ENCODE measurements around the gene MAST4. TPM values are rescaled to one million over a fixed set of nuclear protein-coding genes. Genes with fewer than 3 reads are reported as not detected.

MAST4 gene
- total RNA-seq, 1 donor from 2014 or later: 36.3 TPM

GRCh38 chr5:66987949-66988838 lies 392.0 kb downstream of the MAST4 start:
- DNase-seq (ENCODE audit: low read depth, low spot score): no peak

DNA sequence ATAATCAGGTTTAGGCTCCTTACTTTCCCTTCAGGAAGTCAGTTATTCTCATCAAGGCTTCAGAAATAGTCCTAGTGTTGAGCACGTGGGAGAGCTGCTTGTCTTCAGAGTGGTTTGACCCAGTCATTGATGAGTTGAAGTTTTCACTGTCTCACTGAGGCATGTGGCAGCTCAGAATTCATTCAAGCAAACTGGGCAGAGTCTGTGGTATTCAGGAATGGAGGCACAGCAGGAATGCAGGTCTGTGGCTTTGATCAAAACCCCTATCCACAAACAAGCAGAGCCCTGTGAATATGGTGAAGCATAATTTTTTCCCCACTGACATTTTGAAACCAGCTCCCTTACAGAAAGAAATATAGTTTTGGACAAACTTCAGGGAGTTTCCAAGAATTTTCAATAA lies 393.1 kb downstream of the MAST4 start:
- DNase-seq (ENCODE audit: low read depth, low spot score): no peak

- no peak for DNase-seq (ENCODE audit: low read depth, low spot score)
Observed at GRCh38 chr5:66989781-66990180, 393.6 kb downstream of the MAST4 start.

GRCh38 chr5:66991746-66992145 lies 395.6 kb downstream of the MAST4 start:
- no peak for DNase-seq (ENCODE audit: low read depth, low spot score)

- DNase-seq (ENCODE audit: low read depth, low spot score): no peak
Observed at GRCh38 chr5:66992547-66992946, 396.4 kb downstream of the MAST4 start.

GRCh38 chr5:66993448-66993847 lies 397.3 kb downstream of the MAST4 start:
- DNase-seq (ENCODE audit: low read depth, low spot score): no peak

- DNase-seq (ENCODE audit: low read depth, low spot score): no peak
Observed at GRCh38 chr5:66993882-66994281, 397.7 kb downstream of the MAST4 start.

DNA sequence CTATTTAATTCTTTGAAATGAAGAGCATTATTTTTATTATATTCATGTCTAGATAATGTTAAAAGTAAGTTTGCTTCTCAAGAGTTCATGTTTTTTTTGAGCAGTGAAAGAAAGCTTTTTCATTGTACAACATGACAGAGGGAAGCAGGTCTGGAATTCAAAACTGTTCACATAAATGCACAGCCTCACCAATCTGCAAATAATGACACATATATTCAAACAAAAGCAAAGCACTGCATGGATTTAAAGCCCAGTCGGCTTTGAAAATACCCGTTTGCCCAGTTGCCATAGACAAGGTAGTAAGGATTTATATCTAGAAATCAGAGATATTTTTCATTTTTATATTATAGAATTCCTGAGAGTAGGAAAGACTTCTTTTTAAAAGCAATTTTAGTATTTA lies 398.6 kb downstream of the MAST4 start:
- DNase-seq (ENCODE audit: low read depth, low spot score): no peak

DNA sequence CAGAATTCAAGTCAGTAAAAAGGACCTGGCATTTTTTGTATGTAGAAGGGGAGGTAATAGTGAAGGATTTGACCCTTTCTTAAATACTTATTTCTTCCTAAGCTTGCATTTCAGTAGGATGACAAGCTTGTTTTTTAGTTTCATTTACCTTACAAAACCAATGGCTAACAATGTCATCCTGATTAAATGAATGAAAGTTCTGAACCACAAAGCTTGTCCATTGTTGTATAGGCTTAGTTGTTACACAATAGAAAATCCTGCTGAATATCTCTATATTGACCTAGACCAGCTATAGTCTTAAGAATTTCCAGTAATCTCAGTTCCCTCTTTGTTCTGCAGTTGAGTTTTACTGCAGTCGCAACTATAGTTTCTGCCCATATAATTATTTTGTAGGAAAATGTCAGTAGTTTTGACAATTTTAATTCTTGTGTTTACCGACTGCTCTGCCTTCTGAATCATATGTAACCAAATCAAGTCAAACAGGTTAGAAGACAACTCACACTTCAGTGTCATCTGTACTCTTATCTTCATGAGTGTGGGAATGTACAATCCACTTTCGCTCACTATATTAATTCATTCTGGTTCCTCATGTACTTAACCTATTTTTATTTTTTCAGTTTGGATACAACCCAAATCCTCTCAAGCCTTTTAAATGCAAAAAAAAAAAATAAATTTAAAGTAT lies 404.7 kb downstream of the MAST4 start:
- DNase-seq (ENCODE audit: low read depth, low spot score): no peak

- no peak for DNase-seq (ENCODE audit: low read depth, low spot score)
Observed at GRCh38 chr5:67002832-67003684, 406.9 kb downstream of the MAST4 start.

DNA sequence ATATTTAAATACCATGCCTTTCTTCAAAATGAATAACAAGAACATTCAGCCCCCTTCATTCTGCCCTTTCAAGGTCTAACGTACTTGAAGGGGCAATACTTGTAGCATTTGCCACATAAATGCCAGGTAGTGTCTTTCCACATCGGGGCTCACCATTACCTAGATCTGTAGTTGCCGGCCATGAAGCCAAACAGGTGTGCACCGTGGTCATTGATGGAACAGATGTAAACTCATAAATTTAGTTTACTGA lies 407.4 kb downstream of the MAST4 start:
- no peak for DNase-seq (ENCODE audit: low read depth, low spot score)

DNA sequence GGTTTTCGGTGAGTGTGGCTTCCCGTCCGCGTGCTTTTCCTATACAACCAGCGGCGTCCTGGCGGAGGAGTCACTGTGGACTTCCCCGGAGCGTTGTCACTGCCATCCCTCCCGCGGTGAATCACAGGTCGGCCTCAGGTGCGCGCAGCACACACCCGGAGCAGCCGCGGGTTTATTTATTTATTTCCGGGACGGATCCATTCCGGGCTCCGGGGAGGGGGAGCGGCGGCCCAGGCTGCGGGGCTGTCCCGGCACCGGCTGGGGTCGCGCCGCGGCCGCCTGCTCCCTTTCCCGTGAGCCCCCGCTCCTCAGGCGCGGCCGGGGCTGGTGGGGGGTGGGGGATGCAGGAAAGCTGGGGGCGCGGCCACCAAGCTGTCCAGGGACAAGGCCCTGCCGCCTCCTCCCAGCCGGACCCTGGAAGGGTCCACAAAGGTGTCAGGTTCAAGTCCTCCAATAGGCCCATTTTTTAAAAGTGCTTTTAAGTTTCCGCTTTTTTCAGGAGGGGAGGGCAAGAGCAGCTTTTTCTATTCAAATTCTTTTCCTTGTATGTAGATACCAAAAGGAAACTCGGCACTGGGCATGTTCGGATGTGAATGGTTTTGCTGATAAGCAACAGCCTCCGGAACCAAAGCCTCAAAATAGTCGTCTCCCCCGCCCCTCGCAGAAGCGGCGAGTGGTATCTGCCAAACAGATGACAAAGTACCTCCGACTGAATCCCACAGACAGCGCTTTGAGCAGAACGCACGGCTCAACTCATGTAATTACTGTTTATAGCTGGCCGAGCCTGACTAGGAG lies 407.9 kb downstream of the MAST4 start:
- DNase-seq (ENCODE audit: low read depth, low spot score): peak; percentile 97

DNA sequence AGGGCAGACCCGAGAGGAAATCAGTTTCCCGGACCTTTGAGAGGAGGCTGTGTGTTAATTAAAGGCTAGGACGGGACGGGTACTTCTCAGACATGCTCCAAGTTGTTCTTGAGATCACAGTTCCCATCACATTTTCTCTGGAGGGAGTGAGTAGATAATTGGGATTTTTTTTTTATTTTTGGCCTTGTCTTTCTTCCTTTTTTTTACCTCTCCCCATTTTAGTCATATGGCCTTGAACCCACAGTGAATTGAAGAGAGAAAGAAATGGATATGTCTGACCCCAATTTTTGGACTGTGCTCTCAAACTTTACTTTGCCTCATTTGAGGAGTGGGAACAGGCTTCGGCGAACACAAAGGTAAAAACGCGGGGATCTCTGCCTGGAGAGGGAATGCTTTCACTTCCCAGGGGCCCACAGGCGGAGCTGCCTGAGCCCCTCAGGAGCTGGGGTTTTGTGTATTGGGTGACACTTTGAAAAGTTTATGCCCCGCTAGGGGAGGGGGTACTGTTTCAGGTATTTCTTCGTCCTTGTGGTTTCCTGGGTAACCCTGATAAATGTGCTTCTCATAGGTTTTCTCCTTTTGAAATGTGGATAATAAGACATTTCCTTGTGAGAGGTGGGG lies 408.6 kb downstream of the MAST4 start:
- DNase-seq (ENCODE audit: low read depth, low spot score): no peak

DNA sequence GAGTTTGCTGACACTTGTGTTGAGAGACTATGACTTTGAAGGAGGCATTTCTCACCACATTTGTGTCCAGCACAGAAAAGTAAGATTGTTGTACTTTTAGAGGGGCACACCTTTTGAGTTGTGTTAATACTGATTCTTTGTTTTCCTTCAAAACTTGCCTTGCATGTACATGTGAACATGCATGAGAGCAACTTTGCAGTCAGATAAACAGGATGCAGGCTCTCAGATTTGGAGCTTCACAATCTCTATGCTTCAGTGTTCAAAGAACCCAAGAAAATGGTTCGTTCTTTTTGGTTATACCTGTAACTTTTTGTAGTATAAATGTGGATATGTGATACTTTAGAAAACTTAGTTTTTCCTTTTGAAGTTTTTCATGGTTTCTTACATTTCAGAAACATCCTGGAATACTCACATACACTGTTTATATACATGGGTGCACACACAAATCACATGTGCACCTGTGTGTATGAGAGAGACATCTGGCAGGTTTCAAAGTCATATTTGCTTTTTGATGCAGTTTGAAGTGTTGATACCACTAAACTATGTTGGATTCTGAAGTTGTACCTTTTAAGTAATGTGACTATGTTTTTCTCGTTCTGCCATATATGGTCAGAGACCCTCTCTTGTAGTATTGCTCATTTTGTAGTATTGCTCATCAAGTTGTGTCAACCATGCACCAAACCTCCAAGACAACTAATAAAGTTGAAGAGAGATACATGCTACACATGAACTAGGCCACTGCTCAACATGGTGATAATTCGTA lies 409.7 kb downstream of the MAST4 start:
- DNase-seq (ENCODE audit: low read depth, low spot score): no peak

- no peak for DNase-seq (ENCODE audit: low read depth, low spot score)
Observed at GRCh38 chr5:67006500-67006848, 410.3 kb downstream of the MAST4 start.

GRCh38 chr5:67009028-67009427 lies 412.8 kb downstream of the MAST4 start:
- DNase-seq (ENCODE audit: low read depth, low spot score): no peak

GRCh38 chr5:67010684-67011409 lies 414.7 kb downstream of the MAST4 start:
- DNase-seq (ENCODE audit: low read depth, low spot score): peak; percentile 81

GRCh38 chr5:67011422-67011821 lies 415.2 kb downstream of the MAST4 start:
- DNase-seq (ENCODE audit: low read depth, low spot score): no peak

DNA sequence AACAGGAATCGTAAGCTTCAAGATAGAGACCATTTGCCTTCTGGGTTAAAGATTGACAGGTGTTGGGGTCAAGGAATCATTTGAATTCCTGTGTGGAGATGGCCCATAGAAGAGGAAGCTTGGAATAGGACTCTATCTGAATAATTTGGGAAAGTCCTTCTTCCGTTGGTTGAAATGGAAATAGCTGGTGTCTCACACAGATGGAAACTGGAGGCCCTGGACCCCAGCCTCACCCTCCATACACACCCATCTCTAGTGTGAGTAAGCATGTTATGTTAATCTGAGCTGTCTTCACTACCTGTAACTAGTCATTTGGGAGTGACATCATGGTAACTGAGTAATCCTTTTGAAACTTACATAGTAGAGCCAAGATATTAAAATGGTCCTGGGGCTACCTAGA lies 416.0 kb downstream of the MAST4 start:
- no peak for DNase-seq (ENCODE audit: low read depth, low spot score)

GRCh38 chr5:67013719-67014118 lies 417.5 kb downstream of the MAST4 start:
- peak; percentile 54 for DNase-seq (ENCODE audit: low read depth, low spot score)

Data from pulmonary artery endothelial cell (primary cell).